Stimulated activated CD4-positive, alpha-beta T cell treated with anti-CD3 and anti-CD28 coated beads, TNF-alpha, amount 100 ng/mL, for 24 hours (primary cell): ENCODE data around the gene ARHGAP28.
"Not testable (repeated sequence)": the region's sequence is repeated elsewhere in the genome, so short reads cannot be mapped to it uniquely, and the experiment has no call there.

Source experiments
- DNase-seq, 3 experiments: peaks; one replicate each; pipeline ENCODE4 v3.0.0-alpha.2; 2020; ENCODE audit warnings: low read depth in 3 of 3

ARHGAP28 gene

DNA sequence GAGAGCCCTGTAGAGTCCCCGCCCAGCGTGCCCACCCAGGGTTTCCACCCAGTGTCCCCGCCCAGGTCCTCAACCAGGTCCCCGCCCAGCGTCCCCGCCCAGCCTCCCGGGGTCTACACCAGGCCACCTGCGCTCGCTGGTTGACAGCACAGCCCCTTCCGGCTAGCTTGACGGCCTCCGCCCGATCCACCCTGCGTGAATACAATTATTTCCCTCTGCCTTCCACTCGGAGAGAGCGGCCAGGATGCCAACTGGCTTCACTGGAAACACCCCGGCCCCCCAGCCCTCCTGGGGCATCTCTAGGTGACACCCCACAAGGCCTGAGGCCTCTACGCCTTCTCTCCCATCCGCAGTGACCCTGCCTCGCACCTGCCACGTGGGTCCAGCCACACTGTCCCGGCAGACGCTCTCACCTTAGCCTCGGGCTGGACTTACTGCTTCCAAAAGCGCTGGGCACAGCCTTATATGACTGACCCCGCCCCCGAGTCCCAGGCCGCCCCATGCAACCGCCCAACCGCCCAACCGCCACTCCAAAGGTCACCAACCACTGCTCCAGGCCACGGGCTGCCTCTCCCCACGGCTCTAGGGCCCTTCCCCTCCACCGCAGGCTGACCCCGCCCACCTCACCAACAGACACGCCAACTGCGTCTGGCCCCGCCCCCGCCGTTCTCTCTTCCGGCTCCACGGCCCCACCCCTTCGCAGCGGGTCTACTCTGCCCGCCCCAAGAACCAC lies 200.0 kb downstream of the ARHGAP28 start:
- no peak for DNase-seq

- DNase-seq: no peak
Measured at GRCh38 chr18:6934859-6935258, 205.3 kb downstream of the ARHGAP28 start.

GRCh38 chr18:6938003-6938402 lies 208.5 kb downstream of the ARHGAP28 start:
- no peak for DNase-seq

- DNase-seq: not testable (repeated sequence)
Measured at GRCh38 chr18:6938403-6938802, 208.9 kb downstream of the ARHGAP28 start.

DNA sequence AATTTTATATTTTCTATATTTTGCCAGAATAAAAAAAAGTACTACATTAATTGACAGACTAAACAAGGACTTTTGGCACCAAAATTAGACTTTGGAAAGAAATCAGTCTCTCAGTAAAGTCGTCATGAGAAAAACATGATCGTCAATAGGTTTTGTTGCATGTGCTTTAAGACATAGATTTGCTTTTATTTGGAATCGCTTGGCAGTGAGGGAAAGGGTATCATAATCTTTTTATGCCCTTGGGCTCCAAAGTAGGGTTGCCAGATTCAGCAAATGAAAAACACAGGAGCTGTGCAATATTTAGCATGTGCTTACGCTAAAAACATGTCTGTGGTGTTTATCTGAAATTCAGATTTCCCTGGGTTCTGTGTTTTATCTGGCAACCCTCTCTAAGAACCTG lies 210.5 kb downstream of the ARHGAP28 start:
- DNase-seq: no peak

GRCh38 chr18:6940451-6940850 lies 210.9 kb downstream of the ARHGAP28 start:
- DNase-seq: no peak

DNA sequence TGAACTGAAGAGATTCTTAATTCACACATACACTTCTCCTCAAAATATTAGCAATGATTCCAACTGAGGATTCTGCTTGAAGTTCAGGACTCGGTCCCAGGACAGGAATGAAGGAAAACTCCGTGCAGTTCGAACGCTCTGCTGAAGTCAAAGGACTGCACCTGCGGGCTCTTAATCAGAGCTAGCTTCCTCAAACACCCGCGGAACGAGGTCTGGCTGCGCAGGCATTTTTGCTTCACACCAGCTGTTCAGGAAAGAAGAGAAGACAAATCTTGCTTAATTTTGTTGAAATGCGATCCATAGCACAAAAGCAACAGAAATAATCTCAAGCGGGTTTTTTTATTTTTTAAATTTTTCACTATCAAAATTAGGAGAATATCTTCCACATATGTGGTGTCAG lies 212.5 kb downstream of the ARHGAP28 start:
- DNase-seq: no peak

- DNase-seq: no peak
Measured at GRCh38 chr18:6942742-6943141, 213.2 kb downstream of the ARHGAP28 start.

DNA sequence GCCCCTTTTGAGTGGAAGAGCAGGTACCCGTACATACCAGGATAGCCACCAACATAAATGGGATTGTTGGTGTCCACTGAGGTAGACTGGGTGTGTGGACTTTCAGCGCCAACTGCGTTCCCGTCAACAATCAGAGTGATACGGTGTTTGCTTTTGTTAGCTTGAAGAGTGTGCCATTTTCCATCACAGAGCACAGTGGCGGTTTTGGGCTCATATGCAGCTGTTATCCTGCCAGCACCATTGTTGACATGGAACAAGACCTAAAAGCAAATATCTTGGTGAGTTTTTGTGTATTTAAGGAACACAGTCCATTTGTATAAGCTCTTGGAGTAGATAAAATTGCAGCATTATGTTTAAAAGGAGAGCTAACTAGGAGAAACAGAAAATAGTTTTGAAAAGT lies 213.6 kb downstream of the ARHGAP28 start:
- no peak for DNase-seq

- no peak for DNase-seq
Measured at GRCh38 chr18:6947338-6948030, 218.0 kb downstream of the ARHGAP28 start.

GRCh38 chr18:6948281-6949055 lies 219.0 kb downstream of the ARHGAP28 start:
- no peak for DNase-seq

DNA sequence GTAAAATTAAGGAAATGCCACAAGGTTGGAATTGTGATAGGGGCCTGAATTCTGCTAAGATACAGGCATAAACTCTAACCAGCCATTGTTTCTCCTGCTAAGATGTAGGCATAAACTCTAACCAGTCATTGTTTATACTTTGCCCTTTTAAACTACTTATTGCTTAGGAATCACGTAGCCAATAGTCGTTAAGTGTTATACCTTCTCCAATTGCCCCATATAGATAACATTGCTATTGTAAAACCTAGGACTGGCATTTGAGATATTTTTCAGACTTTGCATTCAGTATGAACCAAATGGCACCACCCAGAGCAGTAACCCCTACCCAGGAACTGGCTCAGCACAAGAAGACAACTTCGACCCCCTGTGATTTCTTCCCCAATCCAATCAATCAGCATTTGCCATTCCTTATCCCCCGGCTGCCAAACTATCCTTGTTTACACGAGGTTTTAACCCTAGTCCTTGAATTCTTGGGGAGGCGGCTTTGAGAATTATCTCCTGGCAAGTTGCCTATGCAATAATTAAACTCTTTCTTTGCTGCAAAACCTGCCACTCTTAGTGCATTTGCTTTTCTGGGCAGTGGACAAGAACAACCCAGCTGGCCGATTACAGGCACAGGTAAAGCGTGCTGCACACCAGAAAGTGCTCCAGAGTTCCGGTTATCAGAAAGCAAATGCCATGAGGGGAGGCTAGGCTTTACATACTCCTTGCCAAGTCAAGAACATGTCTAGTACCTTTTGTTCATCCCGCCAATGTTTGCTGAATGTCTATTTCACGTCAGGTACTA lies 220.5 kb downstream of the ARHGAP28 start:
- no peak for DNase-seq

DNA sequence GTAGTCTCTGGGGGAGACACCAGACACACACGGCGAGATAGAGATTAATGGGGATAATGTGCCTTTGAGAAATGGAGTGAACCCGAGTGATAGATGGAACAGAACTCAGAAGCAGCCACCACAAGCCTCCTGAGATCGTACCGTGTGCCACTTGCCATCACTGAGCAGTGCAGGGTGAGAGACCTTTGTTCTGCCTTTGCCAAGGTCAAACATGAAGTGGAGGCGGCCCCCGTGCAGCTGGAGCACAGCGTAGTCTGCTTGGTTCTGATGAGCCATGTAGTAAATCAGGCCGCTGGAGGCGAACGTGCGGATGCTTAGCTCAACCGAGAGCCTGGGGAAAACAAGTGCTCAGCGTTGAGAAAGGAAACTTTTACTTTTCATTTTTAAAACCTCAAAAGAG lies 221.1 kb downstream of the ARHGAP28 start:
- DNase-seq: no peak

GRCh38 chr18:6951336-6952090 lies 222.0 kb downstream of the ARHGAP28 start:
- DNase-seq: no peak

DNA sequence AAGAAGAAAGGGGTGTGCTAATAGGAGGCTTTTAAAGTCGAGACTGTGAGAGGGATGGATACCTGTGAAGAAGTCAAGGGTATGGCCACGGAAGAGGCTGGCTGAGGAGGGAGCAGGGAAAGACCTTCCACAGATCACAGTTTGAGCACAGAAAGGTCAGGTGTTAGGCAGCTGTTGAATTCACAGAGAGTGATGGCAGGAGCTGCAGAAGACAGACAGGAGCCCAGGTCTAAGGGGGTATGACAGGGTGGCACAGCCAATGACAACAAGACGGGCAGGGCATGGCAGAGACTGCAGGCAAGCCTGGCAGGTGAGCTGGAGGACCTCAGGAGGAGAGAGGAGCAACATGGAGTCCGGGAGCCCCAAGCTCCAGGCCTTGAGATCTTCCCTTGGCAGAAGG lies 225.0 kb downstream of the ARHGAP28 start:
- no peak for DNase-seq

DNA sequence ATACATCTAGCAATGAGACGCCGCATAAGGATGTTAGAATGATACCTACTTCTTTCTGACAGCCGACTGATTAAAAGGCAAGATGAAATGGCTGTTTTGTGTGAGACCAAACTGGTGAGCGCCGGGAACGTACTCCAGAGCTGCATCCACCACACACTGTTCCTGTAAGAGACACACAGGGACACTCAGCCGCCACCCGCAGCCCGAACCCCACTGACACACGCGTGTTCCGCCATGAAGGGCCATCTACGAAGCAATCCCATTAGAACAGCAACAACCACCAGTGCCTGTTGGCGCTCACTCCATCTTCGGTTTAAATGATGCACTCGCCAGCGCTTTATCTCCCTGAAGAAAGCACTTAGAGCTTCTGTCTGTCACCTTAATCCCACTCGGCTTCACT lies 225.8 kb downstream of the ARHGAP28 start:
- DNase-seq: no peak

DNA sequence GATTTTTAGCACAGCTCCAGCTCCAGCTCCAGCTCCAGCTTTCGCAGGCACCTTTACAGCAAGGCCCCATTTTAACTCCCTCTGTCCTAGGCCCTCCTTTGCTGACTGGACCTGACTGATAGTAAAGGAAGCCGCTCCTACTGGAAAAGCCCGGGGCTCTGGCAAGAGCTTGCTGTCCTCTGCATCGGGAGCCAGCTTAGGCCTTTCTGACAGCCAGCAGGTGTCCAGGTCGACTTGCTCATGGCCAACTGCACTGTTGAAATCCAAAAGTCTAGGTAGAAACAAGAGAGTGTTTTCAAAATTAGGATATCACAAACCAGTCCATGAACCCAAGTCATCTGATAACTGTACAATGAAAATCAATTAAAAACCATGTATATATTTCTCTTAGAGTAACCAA lies 227.0 kb downstream of the ARHGAP28 start:
- DNase-seq: no peak

DNA sequence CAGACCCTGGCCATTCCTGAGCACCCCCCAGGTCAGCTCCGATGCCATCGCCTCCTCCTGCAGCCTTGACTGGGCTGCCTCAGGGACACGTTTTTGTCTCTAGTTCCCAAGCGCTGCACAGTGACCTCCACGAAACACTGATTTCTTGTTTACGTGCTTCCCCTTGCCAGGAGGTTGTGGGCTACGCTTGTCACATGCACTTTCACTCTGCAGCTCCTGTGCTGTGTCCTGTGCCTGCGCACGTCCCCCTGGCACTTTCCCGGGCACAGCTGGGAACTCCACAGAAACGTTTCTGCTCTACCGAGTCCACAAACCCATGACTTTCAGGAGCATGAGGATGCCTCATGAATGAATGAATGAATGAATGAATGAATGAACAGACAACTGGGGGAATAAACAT lies 227.5 kb downstream of the ARHGAP28 start:
- DNase-seq: no peak

- DNase-seq: no peak
Measured at GRCh38 chr18:6959110-6959509, 229.6 kb downstream of the ARHGAP28 start.

GRCh38 chr18:6960124-6960523 lies 230.6 kb downstream of the ARHGAP28 start:
- no peak for DNase-seq

- DNase-seq: no peak
Measured at GRCh38 chr18:6960656-6961055, 231.1 kb downstream of the ARHGAP28 start.
